ENCODE data around the gene PDF.
A peak's percentile ranks its signal among the peaks of the same experiment; 100 is the strongest.
"Not testable (repeated sequence)": the region's sequence is repeated elsewhere in the genome, so short reads cannot be mapped to it uniquely, and the experiment has no call there.

PDF gene

GRCh38 chr16:69318911-69319289, 11.5 kb downstream of the PDF start:
- DNase-seq (ENCODE audit: extremely low spot score, insufficient read length, low read depth), result no peak
- no peak for FAIRE-seq

DNA sequence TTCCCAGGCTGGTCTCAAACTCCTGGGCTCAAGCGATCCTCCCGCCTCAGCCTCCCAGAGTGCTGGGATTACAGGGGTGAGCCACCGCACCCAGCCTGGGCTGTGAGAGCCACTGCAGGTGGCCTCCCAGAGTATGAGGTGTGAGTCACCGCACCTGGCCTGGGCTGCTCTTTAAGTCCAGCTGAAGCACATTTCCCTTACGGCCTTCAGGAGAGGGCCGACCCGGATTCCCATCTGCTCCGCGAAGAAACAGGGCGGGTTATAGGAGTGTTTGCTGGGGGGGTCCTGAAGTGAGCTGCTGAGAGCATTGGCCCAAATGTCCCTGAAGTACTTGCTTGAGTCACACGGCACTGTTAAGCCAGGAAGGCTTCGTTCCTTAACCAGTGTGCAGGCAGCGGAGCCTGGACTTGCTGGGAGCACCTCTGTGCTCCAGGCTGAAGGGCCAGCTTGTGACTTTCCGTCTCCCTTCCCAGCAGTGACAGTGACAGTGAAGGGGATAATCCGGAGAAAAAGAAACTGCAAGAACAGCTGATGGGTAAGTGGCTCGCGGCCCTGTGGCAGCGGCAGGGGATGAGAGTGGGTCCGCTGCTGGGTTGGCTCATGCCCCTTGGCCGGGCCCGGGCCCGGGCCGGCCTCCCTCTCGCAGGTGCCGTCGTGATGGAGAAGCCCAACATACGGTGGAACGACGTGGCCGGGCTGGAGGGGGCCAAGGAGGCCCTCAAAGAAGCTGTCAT, 12.0 kb downstream of the PDF start:
- FAIRE-seq (no peak), DNase-seq (ENCODE audit: extremely low spot score, insufficient read length, low read depth) (no peak)

DNA sequence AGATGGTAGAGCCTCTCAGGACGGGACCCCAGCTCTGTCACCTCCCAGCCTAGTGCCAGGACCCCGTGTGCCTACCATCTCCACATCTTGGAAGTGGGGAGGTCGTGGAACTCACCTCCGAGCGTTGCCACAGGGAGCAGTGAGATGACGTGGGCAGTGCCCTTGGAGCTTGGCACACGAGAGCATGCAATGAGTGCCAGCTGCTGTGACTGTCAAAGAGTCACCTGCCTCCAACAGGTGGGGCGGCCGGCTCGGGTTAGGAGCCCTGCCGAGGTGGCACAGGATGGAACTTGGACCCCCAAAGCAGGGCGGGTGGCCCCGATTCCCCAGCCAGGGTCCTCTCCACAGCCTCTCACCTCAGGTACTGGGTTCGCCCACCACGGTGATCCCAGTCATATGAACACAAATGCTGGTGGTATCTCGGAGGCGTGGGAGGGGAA, 13.8 kb downstream of the PDF start:
- no peak for DNase-seq (ENCODE audit: extremely low spot score, insufficient read length, low read depth)
- no peak for FAIRE-seq

DNA sequence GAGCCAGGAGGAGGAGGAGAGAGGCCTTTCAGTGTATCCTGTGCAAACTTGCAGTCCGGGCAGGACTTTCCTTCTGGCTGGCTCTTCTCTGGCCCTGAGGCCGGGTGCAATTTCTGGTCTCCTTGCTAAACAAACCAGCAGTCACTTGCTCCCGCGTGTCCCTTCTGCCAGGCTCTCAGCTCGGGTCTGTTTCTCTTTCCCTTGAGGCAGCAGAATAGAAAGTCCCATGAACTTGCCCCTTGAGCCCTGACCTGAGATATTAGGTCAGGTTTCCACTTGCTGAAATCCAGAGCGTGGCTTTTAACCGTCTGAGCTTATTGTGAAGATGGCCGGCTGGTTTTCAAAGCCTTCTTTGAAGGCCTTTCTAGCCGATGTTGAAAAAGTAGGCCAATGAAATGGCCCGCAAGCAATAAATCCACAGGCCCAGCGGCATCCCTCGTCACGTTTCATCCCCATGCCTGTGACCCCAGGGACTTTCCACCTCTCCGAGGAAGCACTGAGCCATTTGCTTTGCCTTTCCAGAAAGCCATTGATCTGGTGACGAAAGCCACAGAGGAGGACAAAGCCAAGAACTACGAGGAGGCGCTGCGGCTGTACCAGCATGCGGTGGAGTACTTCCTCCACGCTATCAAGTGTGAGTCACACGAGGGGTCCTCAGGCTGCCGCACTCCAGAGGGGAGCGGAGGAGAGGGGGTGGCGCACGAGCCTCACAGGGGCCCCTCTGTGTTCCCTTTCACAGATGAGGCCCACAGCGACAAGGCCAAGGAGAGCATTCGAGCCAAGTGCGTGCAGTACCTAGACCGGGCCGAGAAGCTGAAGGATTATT, 14.7 kb downstream of the PDF start:
- FAIRE-seq (no peak), DNase-seq (ENCODE audit: extremely low spot score, insufficient read length, low read depth) (no peak)

GRCh38 chr16:69314534-69314933, 15.9 kb downstream of the PDF start:
- no peak for FAIRE-seq

DNA sequence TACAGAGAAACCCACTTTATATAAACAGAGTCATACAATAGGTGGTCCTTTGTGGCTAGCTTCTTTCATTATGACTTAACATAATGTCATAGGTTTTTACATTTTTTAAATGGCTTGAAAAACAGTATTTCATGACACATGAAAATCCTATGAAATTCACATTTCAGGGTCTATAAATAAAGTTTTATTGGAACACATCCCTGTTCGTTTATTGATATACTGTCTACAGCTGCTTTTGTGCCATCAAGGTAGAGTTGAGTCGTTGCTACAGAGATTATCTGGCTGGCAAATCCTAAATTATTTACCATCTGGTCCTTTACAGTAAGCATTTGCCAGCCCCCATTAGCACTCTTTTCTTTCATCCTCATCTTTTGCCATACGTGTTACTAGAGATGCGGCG, 16.9 kb downstream of the PDF start:
- FAIRE-seq (no peak), DNase-seq (ENCODE audit: extremely low spot score, insufficient read length, low read depth) (no peak)

More at GRCh38 chr16:69314534-69314933, 15.9 kb downstream of the PDF start:
- DNase-seq (ENCODE audit: extremely low spot score, insufficient read length, low read depth), result no peak

DNA sequence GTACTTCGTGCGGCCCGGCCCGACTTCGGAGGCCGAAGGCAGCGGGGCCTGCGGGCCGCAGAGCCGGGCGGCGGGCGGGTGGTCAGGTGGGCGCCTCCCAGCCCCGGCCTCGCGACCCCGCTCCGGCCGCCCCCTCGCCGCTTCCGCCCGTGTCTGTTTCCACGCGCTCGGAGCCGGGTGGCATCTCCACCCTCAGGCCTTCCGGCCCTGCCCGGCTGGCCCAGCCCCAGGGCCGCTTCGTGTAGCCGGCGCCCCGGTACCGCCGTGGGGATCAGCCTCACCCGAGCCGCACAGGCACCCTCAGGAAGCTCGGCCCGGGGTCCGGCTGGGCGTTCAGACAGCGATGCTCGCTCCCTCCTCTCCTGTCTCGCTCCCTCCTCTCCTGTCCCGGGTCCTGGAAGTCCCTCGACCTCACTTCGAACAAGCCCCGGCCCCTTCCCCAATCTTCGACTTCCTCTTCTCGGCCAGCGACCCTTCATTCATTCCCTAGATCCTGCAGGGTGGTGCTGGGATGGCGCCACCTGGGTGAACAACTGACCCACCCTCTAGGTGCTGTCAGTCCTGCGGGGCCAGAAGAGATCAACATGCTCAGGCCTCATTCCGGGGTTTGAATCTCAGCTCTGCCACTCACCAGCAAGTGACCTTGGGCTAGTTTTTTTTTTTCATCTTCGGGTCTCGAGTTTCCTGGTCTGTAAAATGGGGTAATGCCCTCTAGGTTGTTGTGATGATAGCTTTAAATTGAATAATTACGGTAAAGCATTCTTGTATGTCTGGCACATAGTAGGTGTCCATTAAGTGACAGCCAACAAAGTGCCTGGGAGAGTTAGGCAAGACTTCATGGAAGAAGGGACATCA, 18.6 kb downstream of the PDF start:
- DNase-seq (ENCODE audit: extremely low spot score, insufficient read length, low read depth) (peak; percentile 30), FAIRE-seq (peak; percentile 53)

GRCh38 chr16:69310653-69311532, 19.5 kb downstream of the PDF start, which contains the start of gene VPS4A:
Gene VPS4A (plus strand): TSS chr16:69311350. CDS start chr16:69311512, 162 bp downstream.
- peak; percentile 91 for FAIRE-seq
- DNase-seq (ENCODE audit: extremely low spot score, insufficient read length, low read depth), result peak; percentile 98

DNA sequence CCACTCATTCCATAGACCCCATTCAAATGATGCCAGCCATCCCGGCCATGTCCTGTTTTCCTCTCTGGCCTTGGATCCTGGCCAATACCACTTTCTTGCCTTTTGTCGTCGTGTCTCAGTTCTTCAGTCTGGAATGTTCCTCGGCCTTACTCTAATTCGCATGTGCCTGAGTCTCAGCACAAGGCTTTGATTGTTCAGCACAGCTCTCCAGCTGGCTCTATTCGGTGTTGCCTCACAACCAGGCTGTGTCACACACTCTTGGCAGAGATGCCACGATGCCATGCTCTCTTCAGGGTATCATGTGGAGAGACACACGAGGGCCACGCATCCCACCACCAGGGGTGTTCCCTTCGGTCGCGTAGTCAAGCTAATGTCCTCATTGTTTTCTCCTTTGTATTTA, 21.1 kb downstream of the PDF start:
- DNase-seq (ENCODE audit: extremely low spot score, insufficient read length, low read depth) (no peak), FAIRE-seq (no peak)

DNA sequence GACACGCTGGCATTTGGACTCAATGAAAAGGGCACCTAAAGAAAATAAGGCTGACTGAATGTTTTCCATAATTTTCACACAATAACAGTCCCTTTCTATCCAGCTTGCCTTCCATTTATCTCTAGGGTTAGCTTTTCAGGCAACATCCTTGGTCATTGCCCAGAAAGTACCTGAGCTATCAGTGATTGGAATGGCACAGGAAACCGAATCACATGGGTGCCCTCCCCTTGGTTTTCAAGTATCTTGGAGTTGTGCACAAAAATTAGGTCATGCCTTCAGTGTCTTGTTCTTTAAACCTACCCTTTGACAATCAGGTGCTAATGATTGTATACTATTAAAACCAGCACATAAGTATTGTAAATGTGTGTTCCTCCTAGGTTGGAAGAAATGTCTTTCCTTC, 22.5 kb downstream of the PDF start:
- no peak for DNase-seq (ENCODE audit: extremely low spot score, insufficient read length, low read depth)
- no peak for FAIRE-seq

GRCh38 chr16:69307091-69307490, 23.3 kb downstream of the PDF start:
- FAIRE-seq (no peak), DNase-seq (ENCODE audit: extremely low spot score, insufficient read length, low read depth) (no peak)

DNA sequence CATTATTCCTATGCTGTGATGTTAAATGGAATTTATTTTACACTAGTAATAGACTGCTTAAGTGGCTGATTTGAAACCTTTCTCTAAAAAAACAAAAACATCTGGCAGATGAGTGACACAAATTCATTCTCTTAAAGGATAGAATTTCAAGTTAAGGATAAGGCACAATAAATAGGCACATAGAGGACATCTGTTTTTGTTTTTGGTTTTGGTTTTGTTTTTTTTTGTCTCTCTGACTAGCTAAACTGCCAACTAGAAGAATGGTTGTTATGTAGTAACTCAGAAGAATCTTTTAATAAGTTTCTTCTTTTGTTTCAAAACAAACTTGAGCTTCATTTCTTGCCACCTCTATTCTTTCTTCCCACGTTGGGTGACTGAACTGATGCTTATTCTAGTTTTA, 24.4 kb downstream of the PDF start:
- FAIRE-seq (no peak), DNase-seq (ENCODE audit: extremely low spot score, insufficient read length, low read depth) (no peak)

- FAIRE-seq, result no peak
- DNase-seq (ENCODE audit: extremely low spot score, insufficient read length, low read depth), result no peak
These were observed 28.1 kb downstream of the PDF start for GRCh38 chr16:69302301-69302700.

DNA sequence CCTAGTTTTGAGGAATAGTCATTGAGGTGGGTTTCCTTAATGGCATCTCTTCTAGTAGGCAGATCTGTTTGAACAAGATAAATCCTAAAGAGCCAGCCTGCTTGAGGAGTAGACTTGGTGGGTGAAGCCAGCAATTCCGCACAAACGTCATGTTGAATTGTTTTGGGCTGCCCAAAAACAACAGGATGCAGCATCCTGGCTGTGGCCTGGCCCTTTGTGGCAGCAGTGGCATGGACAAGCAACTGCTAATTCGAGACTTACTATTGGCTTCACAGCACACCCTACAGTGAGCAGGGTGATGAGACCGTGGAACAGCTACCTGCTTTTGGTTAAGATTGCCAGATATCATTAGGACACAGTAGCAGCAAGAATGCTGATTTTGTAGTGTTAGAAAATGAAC, 28.5 kb downstream of the PDF start:
- FAIRE-seq (no peak), DNase-seq (ENCODE audit: extremely low spot score, insufficient read length, low read depth) (no peak)

DNA sequence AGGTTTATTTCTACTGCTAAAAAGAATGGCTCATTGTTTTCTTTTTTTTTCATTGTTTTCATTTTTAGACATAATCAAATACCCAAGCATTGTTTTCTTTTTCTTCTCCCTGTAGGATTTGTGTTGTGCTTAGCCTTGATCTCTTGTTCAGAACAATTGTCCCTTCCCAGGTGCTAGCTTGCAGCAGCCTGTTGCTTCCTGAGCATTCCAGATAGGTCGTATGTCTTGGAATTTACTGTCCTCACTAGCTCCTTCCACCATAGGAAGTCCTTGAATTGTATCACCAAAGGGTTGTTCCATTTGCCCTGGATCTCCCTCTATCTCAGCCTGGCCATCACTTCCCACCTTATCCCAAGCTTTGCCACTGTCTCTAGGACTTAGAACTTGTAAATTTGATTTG, 29.2 kb downstream of the PDF start:
- no peak for DNase-seq (ENCODE audit: extremely low spot score, insufficient read length, low read depth)
- no peak for FAIRE-seq

DNA sequence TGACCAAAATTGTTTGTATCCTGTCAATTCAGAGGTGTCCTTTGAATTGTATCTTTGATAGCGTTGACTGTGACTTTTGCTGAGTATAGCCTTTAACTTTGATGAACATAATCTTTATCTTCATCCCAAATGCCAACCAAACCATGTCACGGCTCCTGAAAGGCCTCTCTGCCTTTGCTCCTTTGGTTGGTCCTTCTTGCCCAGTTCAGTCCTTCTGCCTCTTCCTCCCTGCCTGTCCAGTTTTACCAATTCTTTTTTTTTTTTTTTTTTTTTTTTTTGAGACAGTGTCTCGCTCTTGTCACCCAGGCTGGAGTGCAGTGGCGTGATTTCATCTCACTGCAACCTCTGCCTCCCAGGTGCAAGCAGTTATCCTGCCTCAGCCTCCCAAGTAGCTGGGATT, 32.1 kb downstream of the PDF start:
- DNase-seq (ENCODE audit: extremely low spot score, insufficient read length, low read depth) (no peak), FAIRE-seq (no peak)

- FAIRE-seq; DNase-seq (ENCODE audit: extremely low spot score, insufficient read length, low read depth): not testable (repeated sequence)
These were observed 33.6 kb downstream of the PDF start for GRCh38 chr16:69296771-69297170.

DNA sequence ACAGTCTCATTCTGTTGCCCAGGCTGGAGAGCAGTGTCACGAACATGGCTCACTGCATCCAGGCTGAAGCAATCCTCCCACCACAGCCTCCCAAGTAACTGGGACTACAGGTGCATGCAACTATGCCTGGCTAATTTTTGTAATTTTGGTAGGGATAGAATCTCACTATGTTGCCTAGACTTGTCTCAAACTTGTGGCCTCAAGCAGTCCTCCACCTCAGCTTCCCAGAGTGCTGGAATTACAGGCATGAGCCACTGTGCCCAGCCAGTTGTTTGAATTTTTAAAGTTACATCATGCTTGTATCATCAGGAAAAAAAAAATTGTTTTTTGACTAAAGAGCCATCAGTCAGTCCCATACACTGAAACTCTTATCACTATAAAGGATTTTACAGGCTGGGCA, 36.3 kb downstream of the PDF start:
- DNase-seq (ENCODE audit: extremely low spot score, insufficient read length, low read depth) (no peak), FAIRE-seq (no peak)

DNA sequence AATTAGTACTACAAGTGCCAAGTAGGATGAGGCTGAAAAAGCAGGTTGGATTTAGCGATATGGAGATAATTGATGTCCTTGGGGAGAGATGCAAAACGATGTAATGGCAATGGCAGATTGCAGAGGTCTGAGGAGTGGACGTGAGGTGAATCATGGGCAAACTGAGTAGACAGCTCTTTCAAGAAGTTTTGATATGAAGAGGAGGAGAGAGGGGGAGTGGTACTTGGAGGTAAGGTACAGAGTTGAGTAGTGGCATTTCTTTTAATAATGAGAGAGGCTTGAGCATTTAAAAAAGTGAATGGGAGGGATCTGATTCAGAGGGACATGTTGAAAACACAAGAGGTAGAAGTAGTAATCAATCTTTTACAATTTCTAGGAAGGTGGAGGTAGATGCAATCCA, 37.0 kb downstream of the PDF start:
- DNase-seq (ENCODE audit: extremely low spot score, insufficient read length, low read depth) (no peak), FAIRE-seq (no peak)

All from GM18507 (cell line).